ENCODE data around the gene RPL10. TPM values are rescaled to one million over a fixed set of nuclear protein-coding genes. Genes with fewer than 3 reads are reported as not detected.

Gene RPL10
- total RNA-seq, 1 donor from 2014 or later = 3,042 TPM

GRCh38 chrX:154351183-154352011, 46.8 kb upstream of the RPL10 start:
- H3K4me3 Mint-ChIP-seq = no peak overlapping the region
- H3K27ac Mint-ChIP-seq = no peak overlapping the region
- H3K36me3 Mint-ChIP-seq = no peaks in the 10 kb centered on the region
- no peaks in the 10 kb centered on the region for H3K9me3 Mint-ChIP-seq
- peaks cover 5% of the 10 kb centered on the region for H3K4me1 Mint-ChIP-seq (ENCODE audit: unreplicated experiment)
- no peak for TF ChIP-seq CTCF (conservative IDR thresholded peaks at IDR 0.05)
- DNase-seq (ENCODE audit: extremely low spot score, unreplicated experiment) = no peak
- H3K27me3 Mint-ChIP-seq = no peaks in the 10 kb centered on the region

GRCh38 chrX:154352012-154352401, 46.2 kb upstream of the RPL10 start:
- no peak for DNase-seq (ENCODE audit: extremely low spot score, unreplicated experiment)
- H3K9me3 Mint-ChIP-seq = no peaks in the 10 kb centered on the region
- H3K4me1 Mint-ChIP-seq (ENCODE audit: unreplicated experiment) = peaks cover 4% of the 10 kb centered on the region
- TF ChIP-seq CTCF (conservative IDR thresholded peaks at IDR 0.05) = no peak
- no peak overlapping the region for H3K4me3 Mint-ChIP-seq
- H3K27ac Mint-ChIP-seq = no peak overlapping the region
- no peaks in the 10 kb centered on the region for H3K27me3 Mint-ChIP-seq
- no peaks in the 10 kb centered on the region for H3K36me3 Mint-ChIP-seq

- no peaks in the 10 kb centered on the region for H3K27me3 Mint-ChIP-seq
- H3K4me1 Mint-ChIP-seq (ENCODE audit: unreplicated experiment) = no peaks in the 10 kb centered on the region
- DNase-seq (ENCODE audit: extremely low spot score, unreplicated experiment) = no peak
- no peaks in the 10 kb centered on the region for H3K9me3 Mint-ChIP-seq
- no peak for TF ChIP-seq CTCF (conservative IDR thresholded peaks at IDR 0.05)
- no peak overlapping the region for H3K27ac Mint-ChIP-seq
- H3K36me3 Mint-ChIP-seq = no peaks in the 10 kb centered on the region
- no peak overlapping the region for H3K4me3 Mint-ChIP-seq
Observed at GRCh38 chrX:154352466-154352865, 45.7 kb upstream of the RPL10 start.

- Mint-ChIP-seq H3K4me3 (no peak overlapping the region), H3K36me3 (no peaks in the 10 kb centered on the region), H3K9me3 (no peaks in the 10 kb centered on the region), H3K4me1 (ENCODE audit: unreplicated experiment) (no peaks in the 10 kb centered on the region), H3K27me3 (no peaks in the 10 kb centered on the region), H3K27ac (no peak overlapping the region)
- no peak for DNase-seq (ENCODE audit: extremely low spot score, unreplicated experiment)
- TF ChIP-seq CTCF (conservative IDR thresholded peaks at IDR 0.05) = no peak
Observed at GRCh38 chrX:154353172-154353843, 44.9 kb upstream of the RPL10 start.

GRCh38 chrX:154354013-154354412, 44.2 kb upstream of the RPL10 start:
- Mint-ChIP-seq H3K27ac (no peak overlapping the region), H3K9me3 (no peaks in the 10 kb centered on the region), H3K36me3 (no peaks in the 10 kb centered on the region), H3K27me3 (no peaks in the 10 kb centered on the region), H3K4me1 (ENCODE audit: unreplicated experiment) (no peaks in the 10 kb centered on the region), H3K4me3 (no peak overlapping the region)
- TF ChIP-seq CTCF (conservative IDR thresholded peaks at IDR 0.05) = no peak
- no peak for DNase-seq (ENCODE audit: extremely low spot score, unreplicated experiment)

All from type B pancreatic cell (in vitro differentiated cells).